ENCODE data around the gene OXLD1. TPM values are rescaled to one million over a fixed set of nuclear protein-coding genes. Genes with fewer than 3 reads are reported as not detected.

The OXLD1 gene
- total and polyA plus RNA-seq, 2 experiments from 2014 or later: 48.5 to 49.3 TPM

- TF ChIP-seq EZH2 (IDR thresholded peaks at IDR 0.05; ENCODE audit: insufficient read depth, poor library complexity, severe bottlenecking) (no peak), EZH2phosphoT487 (IDR thresholded peaks at IDR 0.05; ENCODE audit: insufficient read depth, low read depth) (no peak)
- peak; percentile 62 for DNase-seq
- peak overlapping the region; percentile 62 for H2AFZ ChIP-seq
These were observed 37.6 kb upstream of the OXLD1 start for GRCh38 chr17:81703747-81704654.

GRCh38 chr17:81702934-81703746, 36.7 kb upstream of the OXLD1 start, which contains the start of gene MRPL12:
Gene MRPL12, plus strand, starts transcription at chr17:81703367. Its CDS starts 135 bp downstream, at chr17:81703502.
- Histone ChIP-seq H3K9me2 (ENCODE audit: insufficient read depth) (no peaks in the 10 kb centered on the region), H2AFZ (peak within 1 kb of the TSS; percentile 62), H3K9me3 (ENCODE audit: low read depth) (no peaks in the 10 kb centered on the region), H3K27ac (peak within 1 kb of the TSS; percentile 96), H3F3A (ENCODE audit: insufficient read depth) (peaks cover 8% of the 10 kb centered on the region; the same call in 1 of the 2 replicates), H4K20me1 (ENCODE audit: insufficient read depth) (no peaks in the 10 kb centered on the region), H3K4me3 (peak within 1 kb of the TSS; percentile 82), H3K79me2 (ENCODE audit: insufficient read depth) (peaks cover 66% of the 10 kb centered on the region), H3K9ac (peak within 1 kb of the TSS; percentile 98), H3K27me3 (replicated peaks; ENCODE audit: insufficient read depth) (no peaks in the 10 kb centered on the region), H3K4me2 (ENCODE audit: unreplicated experiment) (peak within 1 kb of the TSS; percentile 93), H3K4me1 (ENCODE audit: insufficient read depth) (peaks cover 14% of the 10 kb centered on the region; the same call in 1 of the 2 replicates), H3K36me3 (ENCODE audit: low read depth) (peaks cover 4% of the 10 kb centered on the region; the same call in 1 of the 2 replicates)
- WGBS, 2 experiments (ENCODE audit: low coverage in 1 of 2, low lambda C conversion rate in 2 of 2, missing lambda C conversion rate in 2 of 2): 0 to 3% methylated on average over 62 to 96 of the region's 102 CpGs
- TF ChIP-seq EZH2 (IDR thresholded peaks at IDR 0.05; ENCODE audit: insufficient read depth, poor library complexity, severe bottlenecking): no peak
- no peak for TF ChIP-seq EZH2phosphoT487 (IDR thresholded peaks at IDR 0.05; ENCODE audit: insufficient read depth, low read depth)
- peak; percentile 98 for DNase-seq
- in situ Hi-C loops (cut with MboI): no loop called here

More at GRCh38 chr17:81703747-81704654, 37.6 kb upstream of the OXLD1 start:
- H3K4me3 ChIP-seq: peak overlapping the region; percentile 82
- peaks cover 58% of the 10 kb centered on the region for H3K79me2 ChIP-seq (ENCODE audit: insufficient read depth)
- no peaks in the 10 kb centered on the region for H3K9me3 ChIP-seq (ENCODE audit: low read depth)
- 20 to 27% methylated on average over 20 to 25 of the region's 27 CpGs for WGBS, 2 experiments (ENCODE audit: low coverage in 1 of 2, low lambda C conversion rate in 2 of 2, missing lambda C conversion rate in 2 of 2)
- peaks cover 8% of the 10 kb centered on the region; the same call in 1 of the 2 replicates for H3F3A ChIP-seq (ENCODE audit: insufficient read depth)
- no peaks in the 10 kb centered on the region for H3K27me3 ChIP-seq (replicated peaks; ENCODE audit: insufficient read depth)
- peak overlapping the region; percentile 82 for H3K4me2 ChIP-seq (ENCODE audit: unreplicated experiment)
- no peaks in the 10 kb centered on the region for H3K9me2 ChIP-seq (ENCODE audit: insufficient read depth)
- H3K4me1 ChIP-seq (ENCODE audit: insufficient read depth): peaks cover 14% of the 10 kb centered on the region; the same call in 1 of the 2 replicates
- no peaks in the 10 kb centered on the region; the same call in 1 of the 2 replicates for H3K36me3 ChIP-seq (ENCODE audit: low read depth)
- no peaks in the 10 kb centered on the region for H4K20me1 ChIP-seq (ENCODE audit: insufficient read depth)
- H3K9ac ChIP-seq: peak overlapping the region; percentile 98
- H3K27ac ChIP-seq: peak overlapping the region; percentile 96
- in situ Hi-C loops (cut with MboI): no loop called here

DNA sequence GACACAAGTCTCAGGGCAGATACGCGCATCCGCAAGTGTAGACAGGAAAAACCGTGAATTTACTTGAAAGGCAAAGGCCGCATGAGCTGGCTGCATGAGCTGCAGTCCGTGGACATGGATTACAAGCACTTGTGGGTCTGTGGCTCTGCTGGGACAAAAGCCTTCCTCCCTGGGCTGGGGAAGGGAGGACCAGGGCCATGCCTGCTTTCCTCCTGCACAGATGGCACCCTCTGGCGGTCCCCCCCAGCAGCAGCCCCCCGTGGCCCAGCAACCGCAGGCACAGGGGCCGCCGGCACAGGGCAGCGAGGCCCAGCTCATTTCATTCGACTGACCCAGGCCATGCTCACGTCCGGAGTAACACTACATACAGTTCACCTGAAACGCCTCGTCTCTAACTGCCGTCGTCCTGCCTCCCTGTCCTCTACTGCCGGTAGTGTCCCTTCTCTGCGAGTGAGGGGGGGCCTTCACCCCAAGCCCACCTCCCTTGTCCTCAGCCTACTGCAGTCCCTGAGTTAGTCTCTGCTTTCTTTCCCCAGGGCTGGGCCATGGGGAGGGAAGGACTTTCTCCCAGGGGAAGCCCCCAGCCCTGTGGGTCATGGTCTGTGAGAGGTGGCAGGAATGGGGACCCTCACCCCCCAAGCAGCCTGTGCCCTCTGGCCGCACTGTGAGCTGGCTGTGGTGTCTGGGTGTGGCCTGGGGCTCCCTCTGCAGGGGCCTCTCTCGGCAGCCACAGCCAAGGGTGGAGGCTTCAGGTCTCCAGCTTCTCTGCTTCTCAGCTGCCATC, 35.1 kb upstream of the OXLD1 start:
- Histone ChIP-seq H3K9ac (peak overlapping the region; percentile 98), H3K79me2 (ENCODE audit: insufficient read depth) (peaks cover 83% of the 10 kb centered on the region), H3K36me3 (ENCODE audit: low read depth) (peaks cover 7% of the 10 kb centered on the region; the same call in 1 of the 2 replicates), H3K4me1 (ENCODE audit: insufficient read depth) (peaks cover 14% of the 10 kb centered on the region; the same call in 1 of the 2 replicates), H3F3A (ENCODE audit: insufficient read depth) (peaks cover 12% of the 10 kb centered on the region; the same call in 1 of the 2 replicates), H2AFZ (no peak overlapping the region), H3K27me3 (replicated peaks; ENCODE audit: insufficient read depth) (no peaks in the 10 kb centered on the region), H3K4me2 (ENCODE audit: unreplicated experiment) (peak overlapping the region; percentile 93), H3K9me3 (ENCODE audit: low read depth) (no peaks in the 10 kb centered on the region), H4K20me1 (ENCODE audit: insufficient read depth) (no peaks in the 10 kb centered on the region), H3K4me3 (peak overlapping the region; percentile 82), H3K27ac (peak overlapping the region; percentile 96), H3K9me2 (ENCODE audit: insufficient read depth) (no peaks in the 10 kb centered on the region)
- WGBS, 2 experiments (ENCODE audit: low coverage in 1 of 2, low lambda C conversion rate in 2 of 2, missing lambda C conversion rate in 2 of 2): 60 to 66% methylated on average over 18 to 22 of the region's 23 CpGs
- no peak for TF ChIP-seq EZH2 (IDR thresholded peaks at IDR 0.05; ENCODE audit: insufficient read depth, poor library complexity, severe bottlenecking)
- TF ChIP-seq EZH2phosphoT487 (IDR thresholded peaks at IDR 0.05; ENCODE audit: insufficient read depth, low read depth): no peak
- DNase-seq: peak; percentile 56
- in situ Hi-C loops (cut with MboI): no loop called here
